ENCODE results near the gene HEXB. TPM values are rescaled to one million over a fixed set of nuclear protein-coding genes. Genes with fewer than 3 reads are reported as not detected.

The HEXB gene
- total and polyA plus RNA-seq, 2 donors (not counting 3 experiments of a cell fraction or from before 2014, with no cell fraction given) = 128 to 182 TPM

- Histone ChIP-seq H3K79me2 (ENCODE audit: control insufficient read depth, insufficient read depth, low read length) (peaks cover 34% of the 10 kb centered on the region), H3K9me1 (replicated peaks; ENCODE audit: control insufficient read depth, extremely low read depth, insufficient read depth, low read length) (no peaks in the 10 kb centered on the region), H3K4me3 (replicated peaks in 1 of 3; ENCODE audit: insufficient read depth in 1 of 3, low read depth in 1 of 3, low read length in 3 of 3) (peak overlapping the region; percentile 4 to 81 (median 38)), H3K36me3 (ENCODE audit: control insufficient read depth in 2 of 2, extremely low read depth in 1 of 2, insufficient read depth in 2 of 2, low read length in 2 of 2) (no peaks in the 10 kb centered on the region), H2AFZ (ENCODE audit: low read depth, low read length) (peak overlapping the region; percentile 45), H3K27me3 (ENCODE audit: control insufficient read depth in 2 of 2, insufficient read depth in 2 of 2, low read length in 2 of 2) (no peaks in the 10 kb centered on the region), H3K9ac (replicated peaks; ENCODE audit: extremely low read depth, insufficient read depth, low read length) (peak overlapping the region; percentile 82), H3K27ac (ENCODE audit: insufficient read depth, low read depth, low read length) (peak overlapping the region; percentile 91), H3K9me3 (replicated peaks; ENCODE audit: control insufficient read depth, insufficient read depth, low read length) (no peaks in the 10 kb centered on the region), H3K4me2 (ENCODE audit: insufficient read depth, low read length) (peak overlapping the region; percentile 84), H3K4me1 (ENCODE audit: control insufficient read depth, extremely low read depth, insufficient read depth, low read length) (peaks cover 54% of the 10 kb centered on the region), H4K20me1 (replicated peaks; ENCODE audit: control insufficient read depth, extremely low read depth, insufficient read depth, low read length) (no peaks in the 10 kb centered on the region)
- BruUV-seq (replicated peaks) = TSS peak; percentile 23
- POLR2A ChIA-PET = interaction anchor here (1.7 to 2.7 kb wide), 4 partner anchors 66 to 740 kb away, joined by 6 to 10 read pairs (median 8); no protein-coding TSS in a partner anchor
- CTCF ChIA-PET = interaction anchor here (0.6 to 7.4 kb wide), 27 partner anchors 10 to 740 kb away, joined by 3 to 78 read pairs (median 7); no protein-coding TSS in a partner anchor
- intact Hi-C loops (cut with micrococcal nuclease) (loop anchor here (1.0 to 5.0 kb wide), 9 partner anchors 209 to 657 kb away; no protein-coding TSS in a partner anchor), dilution Hi-C loops (cut with MboI; ENCODE audit: extremely low pct_ligation_motif_present, low sequenced_read_pairs) (no loop called here)
- TF ChIP-seq, protein P1, sequence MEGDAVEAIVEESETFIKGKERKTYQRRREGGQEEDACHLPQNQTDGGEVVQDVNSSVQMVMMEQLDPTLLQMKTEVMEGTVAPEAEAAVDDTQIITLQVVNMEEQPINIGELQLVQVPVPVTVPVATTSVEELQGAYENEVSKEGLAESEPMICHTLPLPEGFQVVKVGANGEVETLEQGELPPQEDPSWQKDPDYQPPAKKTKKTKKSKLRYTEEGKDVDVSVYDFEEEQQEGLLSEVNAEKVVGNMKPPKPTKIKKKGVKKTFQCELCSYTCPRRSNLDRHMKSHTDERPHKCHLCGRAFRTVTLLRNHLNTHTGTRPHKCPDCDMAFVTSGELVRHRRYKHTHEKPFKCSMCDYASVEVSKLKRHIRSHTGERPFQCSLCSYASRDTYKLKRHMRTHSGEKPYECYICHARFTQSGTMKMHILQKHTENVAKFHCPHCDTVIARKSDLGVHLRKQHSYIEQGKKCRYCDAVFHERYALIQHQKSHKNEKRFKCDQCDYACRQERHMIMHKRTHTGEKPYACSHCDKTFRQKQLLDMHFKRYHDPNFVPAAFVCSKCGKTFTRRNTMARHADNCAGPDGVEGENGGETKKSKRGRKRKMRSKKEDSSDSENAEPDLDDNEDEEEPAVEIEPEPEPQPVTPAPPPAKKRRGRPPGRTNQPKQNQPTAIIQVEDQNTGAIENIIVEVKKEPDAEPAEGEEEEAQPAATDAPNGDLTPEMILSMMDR (IDR thresholded peaks at IDR 0.05; ENCODE audit: extremely low read depth in 1 of 2, insufficient read depth in 1 of 2, low read depth in 1 of 2, low read length in 2 of 2) = peak; percentile 54 to 64
- TF ChIP-seq EZH2 (IDR thresholded peaks at IDR 0.05; ENCODE audit: borderline replicate concordance, low read depth, low read length, severe bottlenecking) = no peak
- no peak for TF ChIP-seq POLR2AphosphoS5 (IDR thresholded peaks at IDR 0.05; ENCODE audit: insufficient read depth, low read depth, low read length)
- TF ChIP-seq, protein P2, sequence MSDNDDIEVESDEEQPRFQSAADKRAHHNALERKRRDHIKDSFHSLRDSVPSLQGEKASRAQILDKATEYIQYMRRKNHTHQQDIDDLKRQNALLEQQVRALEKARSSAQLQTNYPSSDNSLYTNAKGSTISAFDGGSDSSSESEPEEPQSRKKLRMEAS (IDR thresholded peaks at IDR 0.05; ENCODE audit: insufficient read depth, insufficient read length) = no peak
- TF ChIP-seq MYC (IDR thresholded peaks at IDR 0.05; ENCODE audit: low read depth, low read length) = no peak
- TF ChIP-seq JUN (IDR thresholded peaks at IDR 0.05; ENCODE audit: borderline replicate concordance, insufficient read depth, insufficient read length, low read depth) = no peak
- DNase-seq (ENCODE audit: low read depth, low spot score) = peak; percentile 83
- peak; percentile 85 for FAIRE-seq
Measured at GRCh38 chr5:74641735-74642542, 43.1 kb upstream of the HEXB start.
